ENCODE results near the gene SNAPC1. TPM values are rescaled to one million over a fixed set of nuclear protein-coding genes. Genes with fewer than 3 reads are reported as not detected.

Gene SNAPC1
- total and polyA plus RNA-seq, 2 donors (not counting 3 experiments of a cell fraction or from before 2014, with no cell fraction given), result 12.7 to 14.3 TPM

DNA sequence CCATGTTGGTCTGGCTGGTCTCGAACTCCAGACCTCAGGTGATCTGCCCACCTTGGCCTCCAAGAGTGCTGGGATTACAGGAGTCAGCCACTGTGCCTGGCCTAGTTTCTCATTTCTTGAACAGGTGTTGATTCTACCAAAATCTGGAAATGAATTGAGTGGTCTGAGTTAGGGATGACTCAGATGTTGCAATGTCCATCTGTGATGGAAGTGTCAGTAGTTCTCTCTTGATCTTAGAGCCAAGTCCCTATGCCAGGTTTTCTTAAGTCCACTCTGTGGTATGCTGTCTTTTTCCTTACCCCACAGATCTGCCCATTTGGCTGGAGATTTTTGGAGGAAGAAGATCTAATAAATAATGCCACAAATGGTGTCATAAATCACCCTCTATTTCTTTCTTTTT lies 12.6 kb downstream of the SNAPC1 start:
- Histone ChIP-seq H4K20me1 (replicated peaks; ENCODE audit: control insufficient read depth, extremely low read depth, insufficient read depth, low read length) (no peaks in the 10 kb centered on the region), H3K4me3 (replicated peaks in 1 of 3; ENCODE audit: insufficient read depth in 1 of 3, low read depth in 1 of 3, low read length in 3 of 3) (no peak overlapping the region), H3K9me3 (replicated peaks; ENCODE audit: control insufficient read depth, insufficient read depth, low read length) (no peaks in the 10 kb centered on the region), H3K4me1 (ENCODE audit: control insufficient read depth, extremely low read depth, insufficient read depth, low read length) (no peaks in the 10 kb centered on the region), H3K9me1 (replicated peaks; ENCODE audit: control insufficient read depth, extremely low read depth, insufficient read depth, low read length) (no peaks in the 10 kb centered on the region), H2AFZ (ENCODE audit: low read depth, low read length) (no peak overlapping the region), H3K27ac (ENCODE audit: insufficient read depth, low read depth, low read length) (no peak overlapping the region), H3K79me2 (ENCODE audit: control insufficient read depth, insufficient read depth, low read length) (peaks cover 1% of the 10 kb centered on the region), H3K9ac (replicated peaks; ENCODE audit: extremely low read depth, insufficient read depth, low read length) (no peak overlapping the region), H3K4me2 (ENCODE audit: insufficient read depth, low read length) (no peak overlapping the region), H3K27me3 (ENCODE audit: control insufficient read depth in 2 of 2, insufficient read depth in 2 of 2, low read length in 2 of 2) (no peaks in the 10 kb centered on the region), H3K36me3 (ENCODE audit: control insufficient read depth in 2 of 2, extremely low read depth in 1 of 2, insufficient read depth in 2 of 2, low read length in 2 of 2) (peaks cover 15 to 29% of the 10 kb centered on the region in 2 experiments)
- no TSS peak for BruUV-seq (replicated peaks)
- ChIA-PET POLR2A (no interaction called here), CTCF (interaction anchor here (0.9 kb wide), 1 partner anchor 13 kb away, joined by 4 read pairs; no protein-coding TSS in a partner anchor)
- TF ChIP-seq POLR2AphosphoS5 (IDR thresholded peaks at IDR 0.05; ENCODE audit: insufficient read depth, low read depth, low read length), result no peak
- TF ChIP-seq, protein P1, sequence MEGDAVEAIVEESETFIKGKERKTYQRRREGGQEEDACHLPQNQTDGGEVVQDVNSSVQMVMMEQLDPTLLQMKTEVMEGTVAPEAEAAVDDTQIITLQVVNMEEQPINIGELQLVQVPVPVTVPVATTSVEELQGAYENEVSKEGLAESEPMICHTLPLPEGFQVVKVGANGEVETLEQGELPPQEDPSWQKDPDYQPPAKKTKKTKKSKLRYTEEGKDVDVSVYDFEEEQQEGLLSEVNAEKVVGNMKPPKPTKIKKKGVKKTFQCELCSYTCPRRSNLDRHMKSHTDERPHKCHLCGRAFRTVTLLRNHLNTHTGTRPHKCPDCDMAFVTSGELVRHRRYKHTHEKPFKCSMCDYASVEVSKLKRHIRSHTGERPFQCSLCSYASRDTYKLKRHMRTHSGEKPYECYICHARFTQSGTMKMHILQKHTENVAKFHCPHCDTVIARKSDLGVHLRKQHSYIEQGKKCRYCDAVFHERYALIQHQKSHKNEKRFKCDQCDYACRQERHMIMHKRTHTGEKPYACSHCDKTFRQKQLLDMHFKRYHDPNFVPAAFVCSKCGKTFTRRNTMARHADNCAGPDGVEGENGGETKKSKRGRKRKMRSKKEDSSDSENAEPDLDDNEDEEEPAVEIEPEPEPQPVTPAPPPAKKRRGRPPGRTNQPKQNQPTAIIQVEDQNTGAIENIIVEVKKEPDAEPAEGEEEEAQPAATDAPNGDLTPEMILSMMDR (IDR thresholded peaks at IDR 0.05; ENCODE audit: extremely low read depth in 1 of 2, insufficient read depth in 1 of 2, low read depth in 1 of 2, low read length in 2 of 2), result no peak
- TF ChIP-seq JUN (IDR thresholded peaks at IDR 0.05; ENCODE audit: borderline replicate concordance, insufficient read depth, insufficient read length, low read depth), result no peak
- no peak for TF ChIP-seq GATA2 (IDR thresholded peaks at IDR 0.05; ENCODE audit: insufficient read depth, insufficient read length, low read depth, low read length)
- no peak for TF ChIP-seq FOS (IDR thresholded peaks at IDR 0.05; ENCODE audit: borderline replicate concordance, insufficient read depth, low read length)
- TF ChIP-seq EZH2 (IDR thresholded peaks at IDR 0.05; ENCODE audit: borderline replicate concordance, low read depth, low read length, severe bottlenecking), result no peak
- TF ChIP-seq, protein P2, sequence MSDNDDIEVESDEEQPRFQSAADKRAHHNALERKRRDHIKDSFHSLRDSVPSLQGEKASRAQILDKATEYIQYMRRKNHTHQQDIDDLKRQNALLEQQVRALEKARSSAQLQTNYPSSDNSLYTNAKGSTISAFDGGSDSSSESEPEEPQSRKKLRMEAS (IDR thresholded peaks at IDR 0.05; ENCODE audit: insufficient read depth, insufficient read length), result no peak
- TF ChIP-seq POLR2A (IDR thresholded peaks at IDR 0.05; ENCODE audit: low read depth, low read length), result no peak
- TF ChIP-seq MYC (IDR thresholded peaks at IDR 0.05; ENCODE audit: low read depth, low read length), result no peak
- DNase-seq (ENCODE audit: low read depth, low spot score) (no peak), FAIRE-seq (no peak)
- dilution Hi-C loops (cut with MboI; ENCODE audit: extremely low pct_ligation_motif_present, low sequenced_read_pairs), result no loop called here
- intact Hi-C loops (cut with micrococcal nuclease), result no loop called here

Data from endothelial cell of umbilical vein (primary cell).